Measurements from ENCODE around the gene IMPG2. TPM values are rescaled to one million over a fixed set of nuclear protein-coding genes. Genes with fewer than 3 reads are reported as not detected.

The IMPG2 gene
- total and polyA plus RNA-seq, 8 donors = under 0.01 to 2.3 (median 0.36) TPM; not detected in 2

DNA sequence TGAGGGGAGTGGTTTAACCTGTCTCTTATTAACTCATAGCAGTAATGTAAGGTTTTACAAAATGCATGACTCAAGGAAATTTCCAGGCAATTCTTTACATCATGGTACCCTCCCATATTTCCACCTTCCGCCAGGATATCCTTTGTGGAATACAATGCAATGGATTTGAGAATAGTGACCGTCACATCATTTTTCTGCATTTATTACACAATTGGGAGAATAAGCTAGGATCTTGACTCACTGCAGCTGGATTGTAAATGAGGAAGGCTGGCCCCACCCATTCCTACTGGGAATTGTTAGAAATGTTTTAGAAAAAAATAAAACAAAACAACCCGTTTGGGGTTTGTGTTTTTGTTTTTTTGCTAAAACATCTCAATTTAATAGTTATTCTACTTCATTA is 97.4 kb downstream of the IMPG2 start:
- no peak for DNase-seq
- Histone ChIP-seq H3K27me3 (no peaks in the 10 kb centered on the region), H3K36me3 (no peaks in the 10 kb centered on the region), H3K4me1 (no peaks in the 10 kb centered on the region), H3K27ac (no peak overlapping the region), H3K4me3 (no peak overlapping the region), H3K9me3 (peaks cover 0 to 12% (median 4%) of the 10 kb centered on the region in 4 donors)
- 77 to 88% (median 84%) methylated on average over 3 of the region's 3 CpGs for whole genome bisulfite sequencing, 5 donors
- TF ChIP-seq EP300 (IDR thresholded peaks at IDR 0.05) (no peak), CTCF (IDR thresholded peaks at IDR 0.05) (no peak)
- intact Hi-C loops (cut with DNase I; ENCODE audit: low total_unique reads) = no loop called here

GRCh38 chr3:101219842-101220560 is 100.4 kb downstream of the IMPG2 start:
- H3K27ac ChIP-seq = no peak overlapping the region
- intact Hi-C loops (cut with DNase I; ENCODE audit: low total_unique reads) = no loop called here
- TF ChIP-seq EP300 (IDR thresholded peaks at IDR 0.05) (no peak), POLR2A (IDR thresholded peaks at IDR 0.05) (no peak), CTCF (IDR thresholded peaks at IDR 0.05) (no peak), POLR2AphosphoS5 (IDR thresholded peaks at IDR 0.05) (no peak)
- no peaks in the 10 kb centered on the region for H3K36me3 ChIP-seq
- WGBS, 5 donors = 86 to 92% (median 88%) methylated on average over 4 of the region's 4 CpGs
- no peaks in the 10 kb centered on the region for H3K4me1 ChIP-seq
- H3K9me3 ChIP-seq = peaks cover 0 to 12% (median 4%) of the 10 kb centered on the region in 4 donors
- DNase-seq = no peak
- no peak overlapping the region for H3K4me3 ChIP-seq
- no peaks in the 10 kb centered on the region for H3K27me3 ChIP-seq

- TF ChIP-seq EP300 (IDR thresholded peaks at IDR 0.05) (no peak), POLR2A (IDR thresholded peaks at IDR 0.05) (no peak), CTCF (IDR thresholded peaks at IDR 0.05) (no peak), POLR2AphosphoS5 (IDR thresholded peaks at IDR 0.05) (no peak)
- DNase-seq = no peak
- Histone ChIP-seq H3K4me1 (no peaks in the 10 kb centered on the region), H3K9me3 (peaks cover 0 to 23% (median 10%) of the 10 kb centered on the region in 4 donors), H3K27me3 (no peaks in the 10 kb centered on the region), H3K36me3 (no peaks in the 10 kb centered on the region), H3K4me3 (no peak overlapping the region), H3K27ac (no peak overlapping the region)
- intact Hi-C loops (cut with DNase I; ENCODE audit: low total_unique reads) = no loop called here
- 72 to 80% (median 77%) methylated on average over 3 of the region's 3 CpGs for WGBS, 5 donors
Measured at GRCh38 chr3:101217472-101218245, 102.7 kb downstream of the IMPG2 start.

DNA sequence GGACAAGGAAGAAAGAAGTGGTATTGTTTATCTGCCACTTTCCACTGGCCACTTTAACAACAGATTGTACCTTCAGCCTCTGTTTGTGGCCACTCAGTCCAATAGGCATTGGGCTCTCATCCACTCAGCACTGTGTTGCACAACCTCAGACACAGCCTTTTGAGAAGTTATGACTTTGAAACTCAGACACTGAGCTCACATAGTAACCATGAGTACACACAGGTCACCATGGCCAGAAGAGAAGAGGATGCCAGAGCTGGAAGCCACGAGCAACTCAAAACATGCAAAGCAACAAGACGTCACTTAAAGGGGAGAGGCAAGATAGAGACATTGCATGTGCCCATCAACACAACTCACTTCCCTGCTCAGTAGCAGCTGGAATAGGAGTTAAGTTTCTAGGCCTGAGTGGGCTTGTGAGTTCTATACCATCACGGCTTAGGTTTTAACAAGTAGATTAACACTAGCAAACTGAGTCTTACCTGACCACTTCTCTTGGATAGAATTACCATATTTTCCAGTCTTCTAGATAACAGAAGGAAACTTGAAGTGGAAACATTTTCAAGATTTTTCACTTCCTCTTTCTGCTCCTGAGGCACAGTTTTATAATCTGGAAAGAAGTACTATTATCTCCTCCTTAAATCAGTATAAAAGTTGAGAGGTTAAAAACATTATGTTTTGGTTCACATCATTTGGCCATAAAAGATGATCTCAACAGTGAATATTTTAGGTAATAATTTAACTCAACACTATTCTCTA is 103.5 kb downstream of the IMPG2 start:
- H3K36me3 ChIP-seq = no peaks in the 10 kb centered on the region
- WGBS, 5 donors = 64 to 82% (median 77%) methylated on average over 3 of the region's 3 CpGs
- TF ChIP-seq POLR2A (IDR thresholded peaks at IDR 0.05) (no peak), POLR2AphosphoS5 (IDR thresholded peaks at IDR 0.05) (peak in 1 of 3 donors; percentile 44)
- H3K9me3 ChIP-seq = peaks cover 0 to 23% (median 10%) of the 10 kb centered on the region in 4 donors
- H3K27me3 ChIP-seq = no peaks in the 10 kb centered on the region
- H3K4me3 ChIP-seq = no peak overlapping the region
- H3K4me1 ChIP-seq = no peaks in the 10 kb centered on the region
- intact Hi-C loops (cut with DNase I; ENCODE audit: low total_unique reads) = no loop called here
- DNase-seq = no peak
- no peak overlapping the region for H3K27ac ChIP-seq
